ENCODE data around the gene CDKN2C.

CDKN2C gene

DNA sequence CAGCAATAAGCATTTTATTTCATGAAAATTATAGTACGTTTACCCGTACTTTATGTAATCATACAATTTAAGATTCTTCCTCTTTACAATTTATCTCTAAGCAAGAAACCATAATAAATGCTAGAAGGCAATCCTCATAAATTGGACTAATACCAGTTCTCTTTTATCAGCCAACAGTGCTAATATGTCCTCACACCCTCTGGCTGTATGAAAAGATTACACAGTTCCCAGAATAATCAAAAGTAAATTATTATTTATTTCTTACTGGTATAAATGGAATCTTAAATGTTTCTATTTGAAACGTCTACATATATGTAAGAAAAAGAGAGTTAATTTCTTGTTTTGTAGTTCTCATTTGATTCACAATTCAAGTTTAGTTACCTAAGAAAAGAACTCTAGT lies 3.1 kb upstream of the CDKN2C start:
- Histone ChIP-seq H3K27ac (peak overlapping the region; percentile 98 to 99), H3K4me3 (peak overlapping the region; percentile 89)
- TF ChIP-seq, protein P1, sequence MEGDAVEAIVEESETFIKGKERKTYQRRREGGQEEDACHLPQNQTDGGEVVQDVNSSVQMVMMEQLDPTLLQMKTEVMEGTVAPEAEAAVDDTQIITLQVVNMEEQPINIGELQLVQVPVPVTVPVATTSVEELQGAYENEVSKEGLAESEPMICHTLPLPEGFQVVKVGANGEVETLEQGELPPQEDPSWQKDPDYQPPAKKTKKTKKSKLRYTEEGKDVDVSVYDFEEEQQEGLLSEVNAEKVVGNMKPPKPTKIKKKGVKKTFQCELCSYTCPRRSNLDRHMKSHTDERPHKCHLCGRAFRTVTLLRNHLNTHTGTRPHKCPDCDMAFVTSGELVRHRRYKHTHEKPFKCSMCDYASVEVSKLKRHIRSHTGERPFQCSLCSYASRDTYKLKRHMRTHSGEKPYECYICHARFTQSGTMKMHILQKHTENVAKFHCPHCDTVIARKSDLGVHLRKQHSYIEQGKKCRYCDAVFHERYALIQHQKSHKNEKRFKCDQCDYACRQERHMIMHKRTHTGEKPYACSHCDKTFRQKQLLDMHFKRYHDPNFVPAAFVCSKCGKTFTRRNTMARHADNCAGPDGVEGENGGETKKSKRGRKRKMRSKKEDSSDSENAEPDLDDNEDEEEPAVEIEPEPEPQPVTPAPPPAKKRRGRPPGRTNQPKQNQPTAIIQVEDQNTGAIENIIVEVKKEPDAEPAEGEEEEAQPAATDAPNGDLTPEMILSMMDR (IDR thresholded peaks at IDR 0.05), result no peak
- DNase-seq (ENCODE audit: low spot score), result no peak

DNA sequence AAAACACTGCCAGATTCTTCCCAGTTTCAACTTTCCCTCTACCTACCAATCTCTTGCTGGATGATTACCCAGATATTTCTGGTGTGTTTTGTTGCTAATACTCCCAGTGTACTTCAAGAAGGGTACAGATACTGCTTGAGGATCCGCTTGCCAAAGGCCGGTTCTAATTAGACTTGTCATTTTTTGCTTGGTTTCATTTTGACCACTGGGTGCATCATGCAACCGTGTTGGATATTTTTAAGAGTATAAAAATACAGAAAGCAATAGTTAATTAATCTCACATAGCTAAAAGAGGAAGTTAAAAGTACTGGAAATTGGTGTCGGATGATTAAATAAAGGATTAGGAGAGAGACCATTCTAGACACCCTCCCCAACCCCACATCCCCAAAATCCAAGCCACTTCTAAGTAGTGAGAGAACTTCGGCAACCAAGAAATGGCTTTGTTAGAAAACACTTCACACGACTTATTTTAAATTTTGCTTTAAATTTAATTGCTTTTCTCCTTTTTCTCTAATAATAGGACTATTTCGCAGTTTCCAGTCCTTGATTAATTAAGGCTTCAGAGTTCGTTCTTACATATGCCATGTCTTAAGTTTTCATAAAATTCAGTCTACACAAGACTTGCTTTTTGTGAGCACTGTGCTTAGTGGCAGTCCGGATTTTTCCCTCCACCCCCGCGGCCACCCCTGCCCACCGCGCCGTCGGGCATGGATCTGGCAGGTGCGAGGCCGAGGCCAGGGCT lies 2.5 kb upstream of the CDKN2C start:
- DNase-seq (ENCODE audit: low spot score), result no peak
- peak overlapping the region; percentile 98 to 99 for H3K27ac ChIP-seq
- H3K4me3 ChIP-seq, result peak overlapping the region; percentile 89
- TF ChIP-seq, protein P1 (IDR thresholded peaks at IDR 0.05), result peak; percentile 32

DNA sequence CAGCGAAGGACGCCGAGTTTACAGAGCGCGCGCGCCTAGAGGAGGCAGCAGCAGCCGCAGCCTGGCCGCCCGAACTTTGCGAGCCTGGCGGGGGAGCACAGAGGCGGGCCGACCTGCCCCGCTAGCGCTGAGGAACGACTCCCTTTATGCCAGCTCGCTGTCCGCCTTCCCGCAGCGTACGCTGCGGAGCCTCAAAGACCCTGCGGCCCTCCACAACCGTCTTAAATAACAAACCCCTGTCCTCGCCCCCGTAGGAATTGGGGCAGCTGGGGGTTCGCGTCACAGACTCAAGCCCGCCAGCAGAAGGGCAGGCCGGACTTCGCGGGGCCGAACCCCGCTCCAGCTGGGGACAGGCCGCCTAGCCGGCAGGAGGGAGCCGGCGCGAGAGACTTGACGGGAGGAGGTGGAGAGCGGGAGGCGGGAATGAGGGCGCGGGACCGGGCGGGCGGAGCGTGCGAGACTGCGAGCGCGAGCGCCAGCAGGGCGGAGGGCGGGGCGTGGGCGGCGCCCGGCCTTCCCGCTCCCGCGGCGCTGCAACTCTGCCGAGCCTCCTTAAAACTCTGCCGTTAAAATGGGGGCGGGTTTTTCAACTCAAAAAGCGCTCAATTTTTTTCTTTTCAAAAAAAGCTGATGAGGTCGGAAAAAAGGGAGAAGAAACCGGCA lies 1.8 kb upstream of the CDKN2C start:
- DNase-seq (ENCODE audit: low spot score), result peak; percentile 92
- H3K4me3 ChIP-seq, result peak overlapping the region; percentile 89
- H3K27ac ChIP-seq, result peak overlapping the region; percentile 98 to 99
- TF ChIP-seq, protein P1 (IDR thresholded peaks at IDR 0.05), result no peak

DNA sequence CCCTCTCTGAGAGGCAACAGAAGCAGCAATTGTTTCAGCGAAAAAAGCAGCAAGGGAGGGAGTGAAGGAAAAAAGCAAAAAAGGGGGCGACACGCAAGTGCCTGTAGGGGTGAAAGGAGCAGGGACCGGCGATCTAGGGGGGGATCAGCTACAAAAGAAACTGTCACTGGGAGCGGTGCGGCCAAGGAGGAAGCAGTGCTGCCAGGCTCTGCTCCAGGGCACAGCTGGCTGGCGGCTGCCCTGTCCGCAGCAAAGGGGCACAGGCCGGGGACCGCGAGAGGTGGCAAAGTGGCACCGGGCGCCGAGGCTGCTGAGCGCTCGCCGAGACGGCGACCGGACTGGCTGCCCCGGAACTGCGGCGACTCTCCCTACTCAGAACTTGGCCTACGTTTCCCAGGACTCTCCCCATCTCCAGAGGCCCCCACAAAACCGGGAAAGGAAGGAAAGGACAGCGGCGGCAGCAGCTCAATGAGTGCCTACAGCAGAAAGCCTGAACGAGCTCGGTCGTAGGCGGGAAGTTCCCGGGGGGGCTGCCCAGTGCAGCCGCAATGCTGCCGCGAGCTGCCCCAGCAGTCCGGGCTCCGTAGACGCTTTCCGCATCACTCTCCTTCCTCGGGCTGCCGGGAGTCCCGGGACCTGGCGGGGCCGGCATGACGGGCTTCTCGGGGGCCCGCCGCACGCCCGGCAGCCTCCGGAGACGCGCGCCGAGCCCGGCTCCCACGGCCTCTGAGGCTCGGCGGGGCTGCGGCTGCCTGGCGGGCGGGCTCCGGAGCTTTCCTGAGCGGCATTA lies 1.0 kb upstream of the CDKN2C start:
- TF ChIP-seq, protein P1 (IDR thresholded peaks at IDR 0.05), result no peak
- peak; percentile 79 for DNase-seq (ENCODE audit: low spot score)
- H3K27ac ChIP-seq, result peak overlapping the region; percentile 98 to 99

DNA sequence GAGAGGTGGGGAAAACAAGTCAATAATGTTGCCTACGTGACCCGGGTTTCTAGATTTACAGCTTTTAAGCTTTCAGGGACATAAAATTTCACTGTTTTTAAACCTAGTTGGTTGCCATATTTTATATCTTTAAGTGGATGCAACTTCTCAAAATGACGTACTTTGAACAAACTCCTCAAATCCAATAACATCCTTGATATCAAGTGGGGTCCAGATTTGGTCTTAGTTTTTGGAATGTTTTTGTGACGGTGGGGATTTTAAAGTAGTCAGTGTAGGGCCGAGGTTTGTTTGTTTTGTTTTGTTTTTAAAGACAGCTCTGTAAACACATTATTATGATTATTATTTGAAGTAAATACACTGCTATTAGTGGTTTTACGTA lies 453 bp downstream of the CDKN2C start:
- TF ChIP-seq, protein P1 (IDR thresholded peaks at IDR 0.05), result no peak
- no peak for DNase-seq (ENCODE audit: low spot score)
- Histone ChIP-seq H3K27ac (peak overlapping the region; percentile 98 to 99), H3K4me3 (peak overlapping the region; percentile 89)

More for the DNA sequence above, 1.0 kb upstream of the CDKN2C start:
- peak overlapping the region; percentile 89 for H3K4me3 ChIP-seq

DNA sequence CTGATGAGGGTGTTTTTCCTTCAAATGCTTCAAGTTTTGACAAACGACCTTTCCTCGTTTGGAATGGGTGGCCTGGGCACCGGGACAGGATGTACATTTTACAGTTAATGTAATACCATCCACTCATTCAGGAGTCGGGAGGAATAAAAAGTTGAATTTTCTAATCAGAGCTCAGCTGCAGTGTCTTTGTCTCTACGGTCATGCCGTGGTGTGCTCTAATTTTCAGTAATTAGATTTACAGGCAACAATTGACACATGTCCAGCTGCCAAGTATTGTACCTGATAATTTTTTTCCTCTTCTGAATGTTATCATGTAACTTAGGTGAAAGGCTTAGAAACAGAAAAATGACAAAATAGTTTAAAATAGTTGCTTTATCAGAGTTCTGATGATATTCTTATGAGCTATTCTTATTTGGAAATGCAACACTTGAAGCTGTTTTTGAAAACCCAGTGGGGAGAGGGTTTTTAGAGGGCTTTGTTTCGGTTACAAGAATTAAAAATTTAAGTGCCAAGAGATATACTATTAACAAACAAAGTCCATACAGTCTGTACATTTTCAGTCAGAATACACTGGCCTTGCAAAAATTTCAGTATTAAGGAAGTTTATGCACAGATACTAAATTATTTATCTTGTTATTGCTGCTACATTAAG lies 1.0 kb downstream of the CDKN2C start:
- TF ChIP-seq, protein P1 (IDR thresholded peaks at IDR 0.05), result no peak
- DNase-seq (ENCODE audit: low spot score), result no peak
- Histone ChIP-seq H3K27ac (peak overlapping the region; percentile 98 to 99), H3K4me3 (peak overlapping the region; percentile 89)

Data from coronary artery (tissue), 2 donors.